Gastroesophageal sphincter (tissue), 3 donors: ENCODE results near the gene CCR2.

Source experiments
- CTCF ChIP-seq, 4 experiments: fragments of 200-600 bp in 2 of 4; fragments of 450-650 bp in 2 of 4; sonication (generic) in 1 of 4; IDR thresholded peaks; one replicate each; pipeline ENCODE4 v1.5.1; 2017 to 2019; ENCODE audit warnings: antibody characterized with exemption in 4 of 4, mild to moderate bottlenecking in 2 of 4, moderate library complexity in 2 of 4
- EP300 ChIP-seq: sonication (generic); formaldehyde crosslinking; IDR thresholded peaks from one replicate; pipeline ENCODE4 v1.6.1; 2017; ENCODE audit warnings: antibody characterized with exemption, mild to moderate bottlenecking
- POLR2A ChIP-seq, 2 donors: fragments of 450-650 bp; IDR thresholded peaks; one replicate each; pipeline ENCODE4 v1.6.1; 2017; ENCODE audit warnings: antibody characterized with exemption in 2 of 2, mild to moderate bottlenecking in 2 of 2, moderate library complexity in 1 of 2
- POLR2AphosphoS5 ChIP-seq: sonication (generic); formaldehyde crosslinking; IDR thresholded peaks from one replicate; pipeline ENCODE4 v1.6.1; 2017; ENCODE audit warnings: antibody characterized with exemption

GRCh38 chr3:46397111-46397510 lies 43.2 kb downstream of the CCR2 start:
- TF ChIP-seq CTCF (IDR thresholded peaks at IDR 0.05) (no peak), POLR2A (IDR thresholded peaks at IDR 0.05) (no peak), EP300 (no peak), POLR2AphosphoS5 (no peak)
